ENCODE results near the gene EIF4G3. TPM values are rescaled to one million over a fixed set of nuclear protein-coding genes. Genes with fewer than 3 reads are reported as not detected.

Gene EIF4G3
- total RNA-seq, 1 experiment from 2014 or later = 72.0 TPM

DNA sequence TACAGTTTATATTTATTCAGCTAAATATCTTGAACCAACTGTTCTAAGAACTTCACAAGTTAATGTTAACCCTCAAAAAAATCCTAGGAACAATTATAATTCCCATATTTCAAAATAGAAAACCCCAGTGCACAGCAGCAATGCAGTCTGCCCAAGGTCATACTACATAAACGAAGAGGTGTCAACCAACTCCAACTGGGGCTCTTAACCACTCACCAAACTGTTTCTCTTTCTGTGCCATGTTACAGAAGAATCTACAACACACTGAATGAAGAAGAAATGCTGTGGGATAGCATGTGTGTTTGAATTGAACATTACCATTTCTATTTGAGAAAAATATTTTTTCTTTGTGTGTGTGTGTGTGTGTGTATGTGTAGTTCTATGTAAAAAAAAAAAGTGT is 35.7 kb downstream of the EIF4G3 start:
- Histone ChIP-seq H3K79me1 (ENCODE audit: insufficient read depth, low read depth, low read length, poor library complexity, severe bottlenecking) (peaks cover 7% of the 10 kb centered on the region), H2BK12ac (ENCODE audit: insufficient read length, low read depth, low read length) (no peak overlapping the region), H4K5ac (ENCODE audit: insufficient read length, low read depth, low read length) (no peak overlapping the region), H3K4me2 (ENCODE audit: insufficient read depth, insufficient read length, low read length) (no peak overlapping the region), H3K56ac (ENCODE audit: insufficient read length, low read depth, low read length) (no peak overlapping the region), H3K14ac (ENCODE audit: insufficient read depth, low read length) (no peak overlapping the region), H3T11ph (ENCODE audit: low read length) (no peak overlapping the region), H3K18ac (ENCODE audit: insufficient read length, low read depth, low read length) (no peak overlapping the region), H3K9me3 (ENCODE audit: control insufficient read depth, low read depth, low read length) (no peaks in the 10 kb centered on the region), H2AK5ac (ENCODE audit: insufficient read length, low read length) (no peak overlapping the region), H2AFZ (ENCODE audit: low read length) (no peak overlapping the region), H4K8ac (replicated peaks; ENCODE audit: insufficient read length, low read depth, low read length) (no peak overlapping the region), H2BK5ac (ENCODE audit: insufficient read length, low read length) (no peak overlapping the region), H3K4ac (ENCODE audit: low read depth, low read length) (no peak overlapping the region), H4K91ac (ENCODE audit: insufficient read length, low read depth, low read length) (no peak overlapping the region), H3K9ac (ENCODE audit: extremely low read depth, insufficient read length, low read length) (no peak overlapping the region), H2BK120ac (ENCODE audit: low read depth, low read length, poor library complexity, severe bottlenecking) (no peak overlapping the region), H3K23ac (ENCODE audit: insufficient read length, low read depth, low read length) (no peak overlapping the region), H3K27ac (ENCODE audit: insufficient read length, low read depth, low read length) (no peak overlapping the region), H3K79me2 (ENCODE audit: insufficient read depth, low read length) (peaks cover 2% of the 10 kb centered on the region; the same call in 1 of the 2 replicates), H2BK20ac (ENCODE audit: low read depth, low read length, poor library complexity, severe bottlenecking) (no peak overlapping the region), H4K20me1 (ENCODE audit: control insufficient read depth, insufficient read depth, insufficient read length) (no peaks in the 10 kb centered on the region), H2BK15ac (ENCODE audit: low read depth, low read length) (no peak overlapping the region), H3K23me2 (ENCODE audit: insufficient read length, low read depth, low read length, poor library complexity, severe bottlenecking) (no peaks in the 10 kb centered on the region), H3K4me1 (ENCODE audit: insufficient read depth, low read length) (no peaks in the 10 kb centered on the region), H3K27me3 (ENCODE audit: insufficient read depth, low read length) (no peaks in the 10 kb centered on the region)
- no peak for DNase-seq
- Mint-ChIP-seq H3K9me3 (no peaks in the 10 kb centered on the region), H3K4me3 (no peak overlapping the region), H3K4me1 (peaks cover 0 to 3% of the 10 kb centered on the region in 2 experiments; a peak in 2 of 4 replicates), H3K27me3 (ENCODE audit: low read depth) (no peaks in the 10 kb centered on the region), H3K36me3 (ENCODE audit: insufficient read depth in 1 of 3, low read depth in 3 of 3) (peaks cover 3 to 31% (median 26%) of the 10 kb centered on the region in 3 experiments; a peak in 6 of 7 replicates), H3K27ac (peak overlapping the region in 1 of 3 experiments; percentile 69; a peak in 1 of 7 replicates)
- TF ChIP-seq, protein P1, sequence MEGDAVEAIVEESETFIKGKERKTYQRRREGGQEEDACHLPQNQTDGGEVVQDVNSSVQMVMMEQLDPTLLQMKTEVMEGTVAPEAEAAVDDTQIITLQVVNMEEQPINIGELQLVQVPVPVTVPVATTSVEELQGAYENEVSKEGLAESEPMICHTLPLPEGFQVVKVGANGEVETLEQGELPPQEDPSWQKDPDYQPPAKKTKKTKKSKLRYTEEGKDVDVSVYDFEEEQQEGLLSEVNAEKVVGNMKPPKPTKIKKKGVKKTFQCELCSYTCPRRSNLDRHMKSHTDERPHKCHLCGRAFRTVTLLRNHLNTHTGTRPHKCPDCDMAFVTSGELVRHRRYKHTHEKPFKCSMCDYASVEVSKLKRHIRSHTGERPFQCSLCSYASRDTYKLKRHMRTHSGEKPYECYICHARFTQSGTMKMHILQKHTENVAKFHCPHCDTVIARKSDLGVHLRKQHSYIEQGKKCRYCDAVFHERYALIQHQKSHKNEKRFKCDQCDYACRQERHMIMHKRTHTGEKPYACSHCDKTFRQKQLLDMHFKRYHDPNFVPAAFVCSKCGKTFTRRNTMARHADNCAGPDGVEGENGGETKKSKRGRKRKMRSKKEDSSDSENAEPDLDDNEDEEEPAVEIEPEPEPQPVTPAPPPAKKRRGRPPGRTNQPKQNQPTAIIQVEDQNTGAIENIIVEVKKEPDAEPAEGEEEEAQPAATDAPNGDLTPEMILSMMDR (conservative IDR thresholded peaks at IDR 0.05) = no peak
- no CpG with 5 or more reads among the region's 1 CpG for WGBS (ENCODE audit: extremely low coverage, insufficient read length, low lambda C conversion rate)
